Testis (tissue), 3 donors: ENCODE data around the gene TTC3. TPM values are rescaled to one million over a fixed set of nuclear protein-coding genes. Genes with fewer than 3 reads are reported as not detected.
A peak's percentile ranks its signal among the peaks of the same experiment; 100 is the strongest.

Source experiments
- DNase-seq: peaks from one replicate; pipeline ENCODE4 v3.0.0-alpha.2; 2019
- H3K27ac ChIP-seq, 2 donors: fragments of 200-600 bp; sonication (generic); one replicate each; pipeline ENCODE4 v1.5.1; 2019
- H3K27me3 ChIP-seq: fragments of 200-600 bp; sonication (generic); one replicate; pipeline ENCODE4 v1.5.1; 2019
- H3K36me3 ChIP-seq: fragments of 200-600 bp; sonication (generic); one replicate; pipeline ENCODE4 v1.5.1; 2017; ENCODE audit warnings: low read depth; ENCODE audit errors: missing control alignments
- H3K4me1 ChIP-seq: fragments of 200-600 bp; sonication (generic); one replicate; pipeline ENCODE4 v1.5.1; 2019
- H3K4me3 ChIP-seq, 2 donors: fragments of 200-600 bp; sonication (generic); one replicate each; pipeline ENCODE4 v1.5.1; 2017 to 2019
- H3K9me3 ChIP-seq: fragments of 200-600 bp; sonication (generic); one replicate; pipeline ENCODE4 v1.5.1; 2017
- CTCF ChIP-seq, 3 experiments: fragments of 450-650 bp in 2 of 3; fragments of 200-600 bp in 1 of 3; sonication (generic) in 1 of 3; IDR thresholded peaks; one replicate each; pipeline ENCODE4 v1.5.1; 2016 to 2019; ENCODE audit warnings: antibody characterized with exemption in 3 of 3, mild to moderate bottlenecking in 2 of 3, moderate library complexity in 1 of 3
- POLR2A ChIP-seq: fragments of 450-650 bp; IDR thresholded peaks from one replicate; pipeline ENCODE4 v1.6.1; 2017; ENCODE audit warnings: antibody characterized with exemption, mild to moderate bottlenecking, moderate library complexity
- WGBS, 2 donors: methylation state at CpG; one replicate each; pipeline ENCODE4 v1.1.5; 2018; 5-methylcytosine and 5-hydroxymethylcytosine counted together
- intact Hi-C: fragments of 100-400 bp; cut with DNase I; formaldehyde crosslinking; loops from one replicate; pipeline ENCODE4 v1.15.1; 2023; ENCODE audit warnings: low total_unique reads
- polyA plus RNA-seq: library from polyadenylated mRNA; stranded (reverse); fragments of 350-450 nt; fragmentation: Illumina TruSeq; extraction: RNeasy Lipid Tissue Mini Kit (QIAGEN cat#74804); gene quantifications from one replicate; pipeline ENCODE4 v1.2.3, GENCODE V29; 2014; ENCODE audit warnings: low read depth, low replicate concordance; ENCODE audit not compliant: insufficient read depth
- total RNA-seq, 2 donors: library from RNA; depleted of rRNA; stranded (reverse); fragments of >200 nt; gene quantifications; one replicate each; pipeline ENCODE4 v1.2.3, GENCODE V29; 2016

Gene TTC3
- total and polyA plus RNA-seq, 3 donors from 2014 or later: 70.7 to 181 (median 154) TPM

- H3K4me1 ChIP-seq: no peaks in the 10 kb centered on the region
- DNase-seq: no peak
- no peaks in the 10 kb centered on the region for H3K36me3 ChIP-seq
- TF ChIP-seq POLR2A (no peak), CTCF (IDR thresholded peaks at IDR 0.05) (no peak)
- H3K4me3 ChIP-seq: no peak overlapping the region
- H3K9me3 ChIP-seq: no peaks in the 10 kb centered on the region
- H3K27me3 ChIP-seq: no peaks in the 10 kb centered on the region
- intact Hi-C loops: no loop called here
- no peak overlapping the region for H3K27ac ChIP-seq
These were observed 9.9 kb downstream of the TTC3 start for GRCh38 chr21:37082856-37083528.

GRCh38 chr21:37085726-37086125 is 12.7 kb downstream of the TTC3 start:
- no peak for DNase-seq
- Histone ChIP-seq H3K9me3 (no peaks in the 10 kb centered on the region), H3K27ac (no peak overlapping the region), H3K27me3 (no peaks in the 10 kb centered on the region), H3K4me3 (no peak overlapping the region), H3K36me3 (no peaks in the 10 kb centered on the region), H3K4me1 (no peaks in the 10 kb centered on the region)
- intact Hi-C loops: no loop called here
- TF ChIP-seq CTCF (IDR thresholded peaks at IDR 0.05) (no peak), POLR2A (no peak)
- 75 to 87% methylated on average over 3 of the region's 3 CpGs for WGBS, 2 donors

GRCh38 chr21:37087188-37087587 is 14.1 kb downstream of the TTC3 start:
- no peak overlapping the region for H3K27ac ChIP-seq
- no peak overlapping the region for H3K4me3 ChIP-seq
- no peaks in the 10 kb centered on the region for H3K4me1 ChIP-seq
- DNase-seq: peak; percentile 51
- intact Hi-C loops: no loop called here
- 56 to 61% methylated on average over 5 of the region's 5 CpGs for WGBS, 2 donors
- TF ChIP-seq POLR2A: no peak
- TF ChIP-seq CTCF (IDR thresholded peaks at IDR 0.05): peak in 1 of 3 experiments; percentile 35
- no peaks in the 10 kb centered on the region for H3K27me3 ChIP-seq
- H3K9me3 ChIP-seq: no peaks in the 10 kb centered on the region
- H3K36me3 ChIP-seq: no peaks in the 10 kb centered on the region

- intact Hi-C loops: no loop called here
- Histone ChIP-seq H3K9me3 (no peaks in the 10 kb centered on the region), H3K27me3 (no peaks in the 10 kb centered on the region), H3K4me3 (no peak overlapping the region), H3K4me1 (no peaks in the 10 kb centered on the region), H3K36me3 (no peaks in the 10 kb centered on the region), H3K27ac (no peak overlapping the region)
- 69 to 80% methylated on average over 5 of the region's 5 CpGs for WGBS, 2 donors
- no peak for TF ChIP-seq CTCF (IDR thresholded peaks at IDR 0.05)
- TF ChIP-seq POLR2A: no peak
- no peak for DNase-seq
These were observed 15.2 kb downstream of the TTC3 start for GRCh38 chr21:37088186-37088735.

- no peaks in the 10 kb centered on the region for H3K27me3 ChIP-seq
- H3K9me3 ChIP-seq: no peaks in the 10 kb centered on the region
- no peaks in the 10 kb centered on the region for H3K36me3 ChIP-seq
- no peak for DNase-seq
- no peaks in the 10 kb centered on the region for H3K4me1 ChIP-seq
- no peak overlapping the region for H3K27ac ChIP-seq
- intact Hi-C loops: no loop called here
- H3K4me3 ChIP-seq: no peak overlapping the region
- TF ChIP-seq CTCF (IDR thresholded peaks at IDR 0.05) (no peak), POLR2A (no peak)
These were observed 20.9 kb downstream of the TTC3 start for GRCh38 chr21:37093977-37094376.
